HepG2 (cell line): ENCODE measurements around the gene STK39. TPM values are rescaled to one million over a fixed set of nuclear protein-coding genes. Genes with fewer than 3 reads are reported as not detected.

Experiments
- ARID3A ChIP-seq: IDR thresholded peaks from 2 replicates; pipeline ENCODE4 v1.6.1; 2012; ENCODE audit warnings: low read depth, low read length, improper control_type of control experiment
- ELF1 ChIP-seq: sonication (generic); formaldehyde crosslinking; IDR thresholded peaks from 2 replicates; pipeline ENCODE4 v1.4.0; 2020; ENCODE audit warnings: missing genetic modification reagents
- HMG20A ChIP-seq: IDR thresholded peaks from 2 replicates; pipeline ENCODE4 v1.6.1; 2016; ENCODE audit warnings: borderline replicate concordance
- HNF1A ChIP-seq, 2 experiments: sonication (generic) in 1 of 2; formaldehyde crosslinking in 1 of 2; IDR thresholded peaks; 2 replicates each; pipeline versions ENCODE4 v1.4.0 to v1.6.1; 2016 to 2020; ENCODE audit warnings: borderline replicate concordance in 1 of 2, low read depth in 1 of 2, mild to moderate bottlenecking in 1 of 2, missing genetic modification reagents in 1 of 2
- LRRFIP1 ChIP-seq: sonication (generic); formaldehyde crosslinking; conservative IDR thresholded peaks from 2 replicates; pipeline ENCODE4 v1.4.0; 2020; ENCODE audit warnings: missing genetic modification reagents
- SOX6 ChIP-seq, 2 experiments: fragments of 450-650 bp in 1 of 2; sonication (generic) in 1 of 2; formaldehyde crosslinking in 1 of 2; IDR thresholded peaks; 2 replicates each; pipeline versions ENCODE4 v1.4.0 to v1.6.1; 2017 to 2020; ENCODE audit warnings: antibody characterized with exemption in 1 of 2, mild to moderate bottlenecking in 1 of 2, missing genetic modification reagents in 1 of 2
- TGIF2 ChIP-seq: IDR thresholded peaks from 2 replicates; pipeline ENCODE4 v1.6.1; 2016; ENCODE audit warnings: control low read depth, missing compliant biosample characterization
- ZGPAT ChIP-seq: IDR thresholded peaks from 2 replicates; pipeline ENCODE4 v1.6.1; 2016; ENCODE audit warnings: mild to moderate bottlenecking
- ZNF609 ChIP-seq: sonication (generic); formaldehyde crosslinking; IDR thresholded peaks from 2 replicates; pipeline ENCODE4 v1.4.0; 2020; ENCODE audit warnings: mild to moderate bottlenecking, missing genetic modification reagents, borderline replicate concordance
- polyA plus RNA-seq, 8 experiments: library from polyadenylated mRNA; depleted of rRNA in 3 of 8; stranded (reverse) in 7 of 8; unstranded in 1 of 8; fragments of >200 nt; fragmentation: Illumina TruSeq in 4 of 8; extraction: Trizol in 4 of 8; gene quantifications; 2 replicates each; pipeline versions ENCODE4 v1.2.1 to v1.2.3, GENCODE V29; 2011 to 2016; ENCODE audit warnings: low read depth in 4 of 8, missing spikeins in 1 of 8, mixed read lengths in 1 of 8; ENCODE audit not compliant: insufficient read depth in 1 of 8
- total RNA-seq, 5 experiments: library from RNA; depleted of rRNA; stranded (reverse); fragments of >200 nt; fragmentation: Illumina TruSeq; extraction: Trizol; gene quantifications; 2 replicates each; pipeline ENCODE4 v1.2.3, GENCODE V29; 2016; ENCODE audit warnings: low read depth in 1 of 5
- TF ChIP-seq, protein P1 (sequence below): sonication (generic); formaldehyde crosslinking; IDR thresholded peaks from 2 replicates; pipeline ENCODE4 v1.9.0; 2021; ENCODE audit warnings: missing genetic modification reagents, mild to moderate bottlenecking, borderline replicate concordance

Gene STK39
- total and polyA plus RNA-seq, 2 of the 13 experiments (the other 11 are each of a cell fraction or from before 2014, with no cell fraction given), result 27.3 to 38.4 TPM

- TF ChIP-seq LRRFIP1 (no peak), ZGPAT (CRISPR knock-in tag) (peak; percentile 70), HMG20A (CRISPR knock-in tag) (peak; percentile 76; the same call in 1 of the 2 replicates), ZNF609 (peak; percentile 22; the same call in 1 of the 2 replicates), SOX6 (IDR thresholded peaks at IDR 0.05) (no peak), SOX6 (CRISPR knock-in tag; IDR thresholded peaks at IDR 0.05) (peak; percentile 94), ELF1 (0 out of 2 replicates have a peak, but pooled peaks have one; percentile 8), ARID3A (peak; percentile 48), HNF1A (IDR thresholded peaks at IDR 0.05; ENCODE audit: low read depth) (no peak), HNF1A (CRISPR knock-in tag; IDR thresholded peaks at IDR 0.05; ENCODE audit: borderline replicate concordance) (no peak; the same call in 1 of the 2 replicates), TGIF2 (CRISPR knock-in tag) (no peak)
- TF ChIP-seq, protein P1, sequence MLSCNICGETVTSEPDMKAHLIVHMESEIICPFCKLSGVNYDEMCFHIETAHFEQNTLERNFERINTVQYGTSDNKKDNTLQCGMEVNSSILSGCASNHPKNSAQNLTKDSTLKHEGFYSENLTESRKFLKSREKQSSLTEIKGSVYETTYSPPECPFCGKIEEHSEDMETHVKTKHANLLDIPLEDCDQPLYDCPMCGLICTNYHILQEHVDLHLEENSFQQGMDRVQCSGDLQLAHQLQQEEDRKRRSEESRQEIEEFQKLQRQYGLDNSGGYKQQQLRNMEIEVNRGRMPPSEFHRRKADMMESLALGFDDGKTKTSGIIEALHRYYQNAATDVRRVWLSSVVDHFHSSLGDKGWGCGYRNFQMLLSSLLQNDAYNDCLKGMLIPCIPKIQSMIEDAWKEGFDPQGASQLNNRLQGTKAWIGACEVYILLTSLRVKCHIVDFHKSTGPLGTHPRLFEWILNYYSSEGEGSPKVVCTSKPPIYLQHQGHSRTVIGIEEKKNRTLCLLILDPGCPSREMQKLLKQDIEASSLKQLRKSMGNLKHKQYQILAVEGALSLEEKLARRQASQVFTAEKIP, result no peak
These were observed 66.5 kb downstream of the STK39 start (continued) for GRCh38 chr2:168180914-168181313.
